GM12878 (cell line): ENCODE results near the gene CPD.

ENCODE experiments used
- MYC ChIP-seq: IDR thresholded peaks from 2 replicates; pipeline ENCODE4 v1.6.1; 2011; ENCODE audit warnings: mild to moderate bottlenecking, low read length, moderate library complexity, inconsistent platforms; ENCODE audit not compliant: insufficient read depth, insufficient replicate concordance, insufficient read length, severe bottlenecking
- REST ChIP-seq: IDR thresholded peaks from 2 replicates; pipeline ENCODE4 v1.6.1; 2012; ENCODE audit warnings: mild to moderate bottlenecking, low read depth, low read length

DNA sequence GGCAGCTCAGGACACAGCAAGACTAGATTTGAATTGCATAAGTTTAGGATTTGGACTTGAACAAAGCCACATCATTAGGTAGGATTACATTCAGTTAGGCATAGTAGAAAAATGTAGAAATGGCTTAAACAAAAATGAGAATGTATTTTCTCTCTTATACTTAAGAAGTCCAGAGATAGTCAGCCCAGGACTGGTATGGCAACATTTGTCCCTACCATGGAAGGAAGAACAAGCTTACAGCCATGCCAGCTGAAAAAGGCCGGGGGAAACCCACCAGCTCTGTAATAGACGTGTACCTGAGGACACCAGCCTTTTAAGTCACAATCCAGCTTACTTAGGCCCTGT is 33.7 kb upstream of the CPD start:
- TF ChIP-seq MYC (no peak), REST (no peak)
